HL-60 (cell line): Measurements from ENCODE around the gene MAP3K14.

ENCODE experiments used
- GABPA ChIP-seq: IDR thresholded peaks from 2 replicates; pipeline ENCODE4 v1.6.1; 2012; ENCODE audit warnings: low read depth
- POLR2AphosphoS5 ChIP-seq: IDR thresholded peaks from 2 replicates; pipeline ENCODE4 v1.6.1; 2012; ENCODE audit warnings: low read depth
- SPI1 ChIP-seq: IDR thresholded peaks from 2 replicates; pipeline ENCODE4 v1.6.1; 2012; ENCODE audit warnings: low read depth, mild to moderate bottlenecking, borderline replicate concordance
- TF ChIP-seq, protein P1 (sequence below): IDR thresholded peaks from one replicate; pipeline ENCODE4 v1.5.1; 2011; ENCODE audit warnings: low read length, control low read depth, inconsistent platforms; ENCODE audit not compliant: insufficient read depth
- TF ChIP-seq, protein P2 (sequence below): IDR thresholded peaks from 2 replicates; pipeline ENCODE4 v1.6.1; 2012; ENCODE audit warnings: low read depth; ENCODE audit not compliant: insufficient replicate concordance

DNA sequence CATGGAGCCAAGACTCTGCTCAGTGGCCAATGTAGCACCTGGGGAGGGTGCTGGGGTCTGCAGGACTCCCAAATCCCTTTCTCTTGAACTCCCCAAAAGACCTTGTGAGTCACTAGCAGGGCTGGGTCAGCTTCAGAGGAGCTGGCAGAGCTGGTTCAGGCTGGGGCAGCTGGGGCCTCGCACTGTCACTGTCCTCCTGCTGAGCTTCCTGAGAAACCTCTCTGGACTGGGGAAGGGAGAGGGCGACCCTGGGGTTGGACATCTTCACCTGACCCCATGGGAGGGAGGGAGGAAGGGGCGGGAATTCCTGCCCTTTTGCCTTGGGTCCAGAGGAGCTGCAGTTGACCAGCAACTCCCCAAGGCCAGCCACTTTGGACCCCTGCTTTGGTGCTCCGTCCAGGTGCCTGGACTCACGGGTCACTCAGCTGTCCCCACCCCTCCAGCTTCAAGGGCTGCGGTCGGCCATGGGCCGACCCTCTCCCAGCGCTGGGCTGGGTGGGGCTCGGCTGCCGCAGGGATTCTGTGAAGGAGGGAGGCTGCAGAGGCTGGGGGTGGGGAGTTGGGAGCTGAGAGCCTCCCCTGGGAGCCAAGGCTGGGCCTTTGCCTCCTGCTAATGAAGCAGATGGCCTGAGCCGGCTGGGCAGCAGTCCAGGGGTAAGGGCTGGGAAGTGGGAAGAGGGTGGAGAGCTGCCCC is 85.9 kb downstream of the MAP3K14 start:
- TF ChIP-seq, protein P1, sequence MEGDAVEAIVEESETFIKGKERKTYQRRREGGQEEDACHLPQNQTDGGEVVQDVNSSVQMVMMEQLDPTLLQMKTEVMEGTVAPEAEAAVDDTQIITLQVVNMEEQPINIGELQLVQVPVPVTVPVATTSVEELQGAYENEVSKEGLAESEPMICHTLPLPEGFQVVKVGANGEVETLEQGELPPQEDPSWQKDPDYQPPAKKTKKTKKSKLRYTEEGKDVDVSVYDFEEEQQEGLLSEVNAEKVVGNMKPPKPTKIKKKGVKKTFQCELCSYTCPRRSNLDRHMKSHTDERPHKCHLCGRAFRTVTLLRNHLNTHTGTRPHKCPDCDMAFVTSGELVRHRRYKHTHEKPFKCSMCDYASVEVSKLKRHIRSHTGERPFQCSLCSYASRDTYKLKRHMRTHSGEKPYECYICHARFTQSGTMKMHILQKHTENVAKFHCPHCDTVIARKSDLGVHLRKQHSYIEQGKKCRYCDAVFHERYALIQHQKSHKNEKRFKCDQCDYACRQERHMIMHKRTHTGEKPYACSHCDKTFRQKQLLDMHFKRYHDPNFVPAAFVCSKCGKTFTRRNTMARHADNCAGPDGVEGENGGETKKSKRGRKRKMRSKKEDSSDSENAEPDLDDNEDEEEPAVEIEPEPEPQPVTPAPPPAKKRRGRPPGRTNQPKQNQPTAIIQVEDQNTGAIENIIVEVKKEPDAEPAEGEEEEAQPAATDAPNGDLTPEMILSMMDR = no peak
- TF ChIP-seq GABPA (no peak), POLR2AphosphoS5 (no peak), SPI1 (no peak)
- TF ChIP-seq, protein P2, sequence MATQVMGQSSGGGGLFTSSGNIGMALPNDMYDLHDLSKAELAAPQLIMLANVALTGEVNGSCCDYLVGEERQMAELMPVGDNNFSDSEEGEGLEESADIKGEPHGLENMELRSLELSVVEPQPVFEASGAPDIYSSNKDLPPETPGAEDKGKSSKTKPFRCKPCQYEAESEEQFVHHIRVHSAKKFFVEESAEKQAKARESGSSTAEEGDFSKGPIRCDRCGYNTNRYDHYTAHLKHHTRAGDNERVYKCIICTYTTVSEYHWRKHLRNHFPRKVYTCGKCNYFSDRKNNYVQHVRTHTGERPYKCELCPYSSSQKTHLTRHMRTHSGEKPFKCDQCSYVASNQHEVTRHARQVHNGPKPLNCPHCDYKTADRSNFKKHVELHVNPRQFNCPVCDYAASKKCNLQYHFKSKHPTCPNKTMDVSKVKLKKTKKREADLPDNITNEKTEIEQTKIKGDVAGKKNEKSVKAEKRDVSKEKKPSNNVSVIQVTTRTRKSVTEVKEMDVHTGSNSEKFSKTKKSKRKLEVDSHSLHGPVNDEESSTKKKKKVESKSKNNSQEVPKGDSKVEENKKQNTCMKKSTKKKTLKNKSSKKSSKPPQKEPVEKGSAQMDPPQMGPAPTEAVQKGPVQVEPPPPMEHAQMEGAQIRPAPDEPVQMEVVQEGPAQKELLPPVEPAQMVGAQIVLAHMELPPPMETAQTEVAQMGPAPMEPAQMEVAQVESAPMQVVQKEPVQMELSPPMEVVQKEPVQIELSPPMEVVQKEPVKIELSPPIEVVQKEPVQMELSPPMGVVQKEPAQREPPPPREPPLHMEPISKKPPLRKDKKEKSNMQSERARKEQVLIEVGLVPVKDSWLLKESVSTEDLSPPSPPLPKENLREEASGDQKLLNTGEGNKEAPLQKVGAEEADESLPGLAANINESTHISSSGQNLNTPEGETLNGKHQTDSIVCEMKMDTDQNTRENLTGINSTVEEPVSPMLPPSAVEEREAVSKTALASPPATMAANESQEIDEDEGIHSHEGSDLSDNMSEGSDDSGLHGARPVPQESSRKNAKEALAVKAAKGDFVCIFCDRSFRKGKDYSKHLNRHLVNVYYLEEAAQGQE = no peak
